Ishikawa (cell line): ENCODE data around the gene OSBPL9.

Experiments
- CEBPB ChIP-seq: IDR thresholded peaks from 2 replicates; pipeline ENCODE4 v1.6.1; 2012
- CREB1 ChIP-seq: IDR thresholded peaks from 2 replicates; pipeline ENCODE4 v1.6.1; 2012; ENCODE audit warnings: low read depth
- EP300 ChIP-seq: IDR thresholded peaks from 2 replicates; pipeline ENCODE4 v1.6.1; 2012; ENCODE audit warnings: borderline replicate concordance
- FOXM1 ChIP-seq: IDR thresholded peaks from 2 replicates; pipeline ENCODE4 v1.6.1; 2012; ENCODE audit warnings: low read depth, borderline replicate concordance
- NFIC ChIP-seq: IDR thresholded peaks from 2 replicates; pipeline ENCODE4 v1.6.1; 2012
- RAD21 ChIP-seq: IDR thresholded peaks from 2 replicates; pipeline ENCODE4 v1.6.1; 2012; ENCODE audit warnings: low read depth
- TAF1 ChIP-seq: IDR thresholded peaks from 2 replicates; pipeline ENCODE4 v1.6.1; 2012; ENCODE audit warnings: low read depth, mild to moderate bottlenecking
- TCF12 ChIP-seq: IDR thresholded peaks from 2 replicates; pipeline ENCODE4 v1.6.1; 2012; ENCODE audit warnings: low read depth
- TEAD4 ChIP-seq: IDR thresholded peaks from 2 replicates; pipeline ENCODE4 v1.6.1; 2012
- YY1 ChIP-seq: IDR thresholded peaks from 2 replicates; pipeline ENCODE4 v1.6.1; 2012; ENCODE audit warnings: low read depth
- ZBTB7A ChIP-seq: IDR thresholded peaks from 2 replicates; pipeline ENCODE4 v1.6.1; 2012; ENCODE audit warnings: low read depth
- TF ChIP-seq, protein P1 (sequence below): IDR thresholded peaks from 2 replicates; pipeline ENCODE4 v1.6.1; 2012
- TF ChIP-seq, protein P2 (sequence below): IDR thresholded peaks from 2 replicates; pipeline ENCODE4 v1.6.1; 2012
- TF ChIP-seq, protein P3 (sequence below): IDR thresholded peaks from 2 replicates; pipeline ENCODE4 v1.6.1; 2012; ENCODE audit warnings: low read depth, mild to moderate bottlenecking

DNA sequence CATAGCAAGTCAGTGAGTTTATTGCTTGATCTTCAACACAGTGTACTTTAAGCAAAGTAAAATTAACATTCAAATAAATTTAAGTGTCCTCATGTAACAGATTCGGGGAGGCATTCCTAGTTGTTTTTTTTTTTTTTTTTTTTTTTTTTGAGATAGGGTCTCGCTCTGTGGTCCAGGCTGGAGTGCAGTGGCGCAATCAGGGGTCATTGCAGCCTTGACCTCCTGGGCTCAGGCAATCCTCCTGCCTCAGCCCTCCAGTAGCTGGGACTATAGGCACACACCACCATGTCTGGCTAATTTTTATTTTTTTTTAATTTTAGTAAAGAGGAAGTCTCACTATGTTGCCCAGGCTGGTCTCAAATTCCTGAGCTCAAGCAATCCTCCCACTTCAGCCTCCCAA is 22.8 kb downstream of the OSBPL9 start:
- no peak for TF ChIP-seq TEAD4
- no peak for TF ChIP-seq RAD21
- TF ChIP-seq, protein P1, sequence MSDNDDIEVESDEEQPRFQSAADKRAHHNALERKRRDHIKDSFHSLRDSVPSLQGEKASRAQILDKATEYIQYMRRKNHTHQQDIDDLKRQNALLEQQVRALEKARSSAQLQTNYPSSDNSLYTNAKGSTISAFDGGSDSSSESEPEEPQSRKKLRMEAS: no peak
- TF ChIP-seq TCF12: no peak
- no peak for TF ChIP-seq YY1
- TF ChIP-seq CREB1: no peak
- no peak for TF ChIP-seq EP300
- TF ChIP-seq, protein P2, sequence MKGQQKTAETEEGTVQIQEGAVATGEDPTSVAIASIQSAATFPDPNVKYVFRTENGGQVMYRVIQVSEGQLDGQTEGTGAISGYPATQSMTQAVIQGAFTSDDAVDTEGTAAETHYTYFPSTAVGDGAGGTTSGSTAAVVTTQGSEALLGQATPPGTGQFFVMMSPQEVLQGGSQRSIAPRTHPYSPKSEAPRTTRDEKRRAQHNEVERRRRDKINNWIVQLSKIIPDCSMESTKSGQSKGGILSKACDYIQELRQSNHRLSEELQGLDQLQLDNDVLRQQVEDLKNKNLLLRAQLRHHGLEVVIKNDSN: no peak
- no peak for TF ChIP-seq ZBTB7A
- no peak for TF ChIP-seq TAF1
- TF ChIP-seq FOXM1: no peak
- no peak for TF ChIP-seq CEBPB
- no peak for TF ChIP-seq NFIC
- TF ChIP-seq, protein P3, sequence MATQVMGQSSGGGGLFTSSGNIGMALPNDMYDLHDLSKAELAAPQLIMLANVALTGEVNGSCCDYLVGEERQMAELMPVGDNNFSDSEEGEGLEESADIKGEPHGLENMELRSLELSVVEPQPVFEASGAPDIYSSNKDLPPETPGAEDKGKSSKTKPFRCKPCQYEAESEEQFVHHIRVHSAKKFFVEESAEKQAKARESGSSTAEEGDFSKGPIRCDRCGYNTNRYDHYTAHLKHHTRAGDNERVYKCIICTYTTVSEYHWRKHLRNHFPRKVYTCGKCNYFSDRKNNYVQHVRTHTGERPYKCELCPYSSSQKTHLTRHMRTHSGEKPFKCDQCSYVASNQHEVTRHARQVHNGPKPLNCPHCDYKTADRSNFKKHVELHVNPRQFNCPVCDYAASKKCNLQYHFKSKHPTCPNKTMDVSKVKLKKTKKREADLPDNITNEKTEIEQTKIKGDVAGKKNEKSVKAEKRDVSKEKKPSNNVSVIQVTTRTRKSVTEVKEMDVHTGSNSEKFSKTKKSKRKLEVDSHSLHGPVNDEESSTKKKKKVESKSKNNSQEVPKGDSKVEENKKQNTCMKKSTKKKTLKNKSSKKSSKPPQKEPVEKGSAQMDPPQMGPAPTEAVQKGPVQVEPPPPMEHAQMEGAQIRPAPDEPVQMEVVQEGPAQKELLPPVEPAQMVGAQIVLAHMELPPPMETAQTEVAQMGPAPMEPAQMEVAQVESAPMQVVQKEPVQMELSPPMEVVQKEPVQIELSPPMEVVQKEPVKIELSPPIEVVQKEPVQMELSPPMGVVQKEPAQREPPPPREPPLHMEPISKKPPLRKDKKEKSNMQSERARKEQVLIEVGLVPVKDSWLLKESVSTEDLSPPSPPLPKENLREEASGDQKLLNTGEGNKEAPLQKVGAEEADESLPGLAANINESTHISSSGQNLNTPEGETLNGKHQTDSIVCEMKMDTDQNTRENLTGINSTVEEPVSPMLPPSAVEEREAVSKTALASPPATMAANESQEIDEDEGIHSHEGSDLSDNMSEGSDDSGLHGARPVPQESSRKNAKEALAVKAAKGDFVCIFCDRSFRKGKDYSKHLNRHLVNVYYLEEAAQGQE: no peak
